GM12878 (cell line): ENCODE measurements around the gene F2RL1. TPM values are rescaled to one million over a fixed set of nuclear protein-coding genes. Genes with fewer than 3 reads are reported as not detected.

Experiments used
- ATAC-seq: fragments of 200-7000 bp; cut with Tn5 transposase; 3 replicates; pipeline ENCODE4 v1.9.1; 2020; ENCODE audit warnings: mild to moderate bottlenecking, moderate library complexity
- BruUV-seq: library from RNA; stranded (reverse); fragments of 400-500 nt; replicated peaks from 2 replicates; lab custom pipeline; 2021; lab: Mats Ljungman, UMichigan
- CTCF ChIA-PET: fragments of 300-600 bp; sonication (Branson Sonifier 250); formaldehyde crosslinking; extraction: SDS; loops from one replicate; lab custom pipeline; 2021; ENCODE audit warnings: inconsistent platforms; lab: Yijun Ruan, JAX
- POLR2A ChIA-PET: fragments of 350-600 bp; formaldehyde crosslinking; extraction: SDS; loops from one replicate; lab custom pipeline; 2021; ENCODE audit warnings: inconsistent platforms; lab: Charles Lee
- RAD21 ChIA-PET: fragments of 300-600 bp; sonication (Branson Sonifier 250); formaldehyde crosslinking; loops from one replicate; lab custom pipeline; 2023; ENCODE audit warnings: antibody characterized with exemption; ENCODE audit not compliant: unreplicated experiment; lab: Charles Lee
- SMC1A ChIA-PET: fragments of 300-600 bp; sonication (Branson Sonifier 250); formaldehyde crosslinking; loops from one replicate; lab custom pipeline; 2023; ENCODE audit not compliant: unreplicated experiment, uncharacterized antibody; lab: Charles Lee
- DNase-seq: peaks from one replicate; pipeline ENCODE4 v3.0.0-alpha.2; 2011; ENCODE audit warnings: low read depth, low spot score
- FAIRE-seq: peaks from 3 replicates; lab custom pipeline; 2011; peaks lifted over from hg19 to GRCh38; lab: Jason Lieb, UNC
- H2AFZ ChIP-seq: 2 replicates; pipeline ENCODE4 v1.6.0; 2011; ENCODE audit warnings: low read depth, low read length, control low read depth; ENCODE audit not compliant: control insufficient read depth
- H3K27ac ChIP-seq: 2 replicates; pipeline ENCODE4 v1.5.1; 2011; ENCODE audit warnings: control low read depth; ENCODE audit not compliant: control insufficient read depth, insufficient read depth
- H3K27me3 ChIP-seq, 2 experiments: replicated peaks in 1 of 2; 2 replicates each; pipeline versions ENCODE4 v1.6.0 to v1.6.1; 2011; ENCODE audit warnings: low read length in 1 of 2; ENCODE audit not compliant: control insufficient read depth in 2 of 2, insufficient read depth in 2 of 2
- H3K36me3 ChIP-seq, 2 experiments: 2 replicates each; pipeline ENCODE4 v1.5.1; 2011; ENCODE audit warnings: low read length in 1 of 2; ENCODE audit not compliant: control insufficient read depth in 2 of 2, insufficient read depth in 2 of 2
- H3K4me1 ChIP-seq: 2 replicates; pipeline ENCODE4 v1.6.1; 2011; ENCODE audit warnings: mild to moderate bottlenecking, low read length, moderate library complexity, mixed read lengths; ENCODE audit not compliant: control insufficient read depth, insufficient read depth
- H3K4me2 ChIP-seq: 2 replicates; pipeline ENCODE4 v1.6.0; 2011; ENCODE audit warnings: control low read depth; ENCODE audit not compliant: control insufficient read depth, insufficient read depth
- H3K4me3 ChIP-seq: fragments of 200-600 bp; sonication (generic); 2 replicates; pipeline ENCODE4 v1.5.1; 2016
- H3K79me2 ChIP-seq: 2 replicates; pipeline ENCODE4 v1.6.0; 2011; ENCODE audit warnings: low read length; ENCODE audit not compliant: control insufficient read depth, insufficient read depth
- H3K9ac ChIP-seq: 2 replicates; pipeline ENCODE4 v1.8.0; 2011; ENCODE audit warnings: low read length, control low read depth, mixed read lengths; ENCODE audit not compliant: control insufficient read depth, insufficient read depth
- H3K9me3 ChIP-seq: replicated peaks from 3 replicates; pipeline ENCODE4 v1.5.1; 2011; ENCODE audit warnings: mild to moderate bottlenecking, low read length; ENCODE audit not compliant: control insufficient read depth, insufficient read depth
- H4K20me1 ChIP-seq: 2 replicates; pipeline ENCODE4 v1.6.0; 2011; ENCODE audit not compliant: control insufficient read depth, insufficient read depth
- FOXK2 ChIP-seq: fragments of 450-650 bp; IDR thresholded peaks from 2 replicates; pipeline ENCODE4 v1.6.1; 2017; ENCODE audit warnings: mild to moderate bottlenecking, moderate library complexity
- FOXM1 ChIP-seq: IDR thresholded peaks from 2 replicates; pipeline ENCODE4 v1.6.1; 2012; ENCODE audit warnings: low read depth, mild to moderate bottlenecking, inconsistent platforms, low read length, moderate library complexity
- NR2C2 ChIP-seq: IDR thresholded peaks from 2 replicates; pipeline ENCODE4 v1.6.1; 2011; ENCODE audit warnings: borderline replicate concordance, low read depth; ENCODE audit not compliant: control insufficient read depth, insufficient read length
- RAD51 ChIP-seq: fragments of 450-650 bp; IDR thresholded peaks from 2 replicates; pipeline ENCODE4 v1.6.1; 2016; ENCODE audit warnings: moderate library complexity, mild to moderate bottlenecking, inconsistent platforms
- RBBP5 ChIP-seq: fragments of 200-600 bp; sonication (generic); conservative IDR thresholded peaks from 2 replicates; pipeline ENCODE4 v1.6.1; 2016
- SIX5 ChIP-seq: IDR thresholded peaks from 2 replicates; pipeline ENCODE4 v1.6.1; 2011; ENCODE audit warnings: mild to moderate bottlenecking, low read depth, low read length, moderate library complexity; ENCODE audit not compliant: severe bottlenecking
- SMARCA5 ChIP-seq: fragments of 450-650 bp; IDR thresholded peaks from 2 replicates; pipeline ENCODE4 v1.6.1; 2017; ENCODE audit warnings: mild to moderate bottlenecking
- SUPT20H ChIP-seq: IDR thresholded peaks from 2 replicates; pipeline ENCODE4 v1.6.1; 2011; ENCODE audit warnings: low read depth, mild to moderate bottlenecking, low read length, moderate library complexity, borderline replicate concordance; ENCODE audit not compliant: control insufficient read depth
- TBL1XR1 ChIP-seq: IDR thresholded peaks from 2 replicates; pipeline ENCODE4 v1.6.1; 2012; ENCODE audit warnings: low read depth, low read length, improper control_type of control experiment
- WRNIP1 ChIP-seq: IDR thresholded peaks from 2 replicates; pipeline ENCODE4 v1.6.1; 2011; ENCODE audit warnings: low read depth, low read length, improper control_type of control experiment, borderline replicate concordance
- ZNF207 ChIP-seq: fragments of 450-650 bp; IDR thresholded peaks from 2 replicates; pipeline ENCODE4 v1.6.1; 2014; ENCODE audit warnings: antibody characterized with exemption, mild to moderate bottlenecking, borderline replicate concordance
- ZNF622 ChIP-seq: fragments of 450-650 bp; IDR thresholded peaks from 2 replicates; pipeline ENCODE4 v1.6.1; 2017; ENCODE audit warnings: mild to moderate bottlenecking, inconsistent platforms
- WGBS: methylation state at CpG from one replicate; pipeline ENCODE4 v1.1.6; 2016; ENCODE audit warnings: low lambda C conversion rate; ENCODE audit not compliant: insufficient replicate concordance, insufficient coverage; ENCODE audit errors: missing lambda C conversion rate; 5-methylcytosine and 5-hydroxymethylcytosine counted together
- in situ Hi-C: fragments of 300-500 bp; cut with MboI; formaldehyde crosslinking; loops from 9 replicates; pipeline ENCODE4 v1.14.3; 2018; ENCODE audit warnings: mixed read lengths
- intact Hi-C: fragments of 100-400 bp; cut with micrococcal nuclease; formaldehyde crosslinking; loops from one replicate; pipeline ENCODE4 v1.14.2; 2022; ENCODE audit not compliant: unreplicated experiment
- polyA plus RNA-seq, 11 experiments: library from polyadenylated mRNA; depleted of rRNA in 4 of 11; unstranded in 6 of 11; stranded (reverse) in 5 of 11; fragments of >200 nt; fragmentation: Nextera tagmentation in 4 of 11; fragmentation: Illumina TruSeq in 1 of 11; extraction: Ambion mirVana in 4 of 11; extraction: Trizol in 1 of 11; gene quantifications; 1 replicate in 1 of 11; 2 replicates in 10 of 11; pipeline versions ENCODE4 v1.2.1 to v1.2.3, GENCODE V29; 2011 to 2016; ENCODE audit warnings: inconsistent platforms in 2 of 11, missing spikeins in 2 of 11, low read depth in 1 of 11
- total RNA-seq, 4 experiments: library from RNA; depleted of rRNA in 3 of 4; stranded (reverse); fragments of >200 nt in 3 of 4; fragmentation: Illumina TruSeq in 1 of 4; extraction: Trizol in 1 of 4; gene quantifications; 2 replicates each; pipeline versions ENCODE4 v1.2.1 to v1.2.3, GENCODE V29; 2013 to 2021
- TF ChIP-seq, protein P1 (sequence below): fragments of 450-650 bp; conservative IDR thresholded peaks from 2 replicates; pipeline ENCODE4 v1.6.1; 2017; ENCODE audit warnings: mild to moderate bottlenecking, moderate library complexity
- TF ChIP-seq, protein P2 (sequence below): fragments of 450-650 bp; IDR thresholded peaks from 2 replicates; pipeline ENCODE4 v1.6.1; 2017; ENCODE audit warnings: mild to moderate bottlenecking, moderate library complexity
- TF ChIP-seq, protein P3 (sequence below): IDR thresholded peaks from 2 replicates; pipeline ENCODE4 v1.6.1; 2012; ENCODE audit warnings: low read depth, low read length, improper control_type of control experiment

Gene F2RL1
- total and polyA plus RNA-seq, 10 of the 15 experiments (the other 5 are each of a cell fraction or from before 2014, with no cell fraction given), result 0.04 to 0.10 TPM; not detected in 8

DNA sequence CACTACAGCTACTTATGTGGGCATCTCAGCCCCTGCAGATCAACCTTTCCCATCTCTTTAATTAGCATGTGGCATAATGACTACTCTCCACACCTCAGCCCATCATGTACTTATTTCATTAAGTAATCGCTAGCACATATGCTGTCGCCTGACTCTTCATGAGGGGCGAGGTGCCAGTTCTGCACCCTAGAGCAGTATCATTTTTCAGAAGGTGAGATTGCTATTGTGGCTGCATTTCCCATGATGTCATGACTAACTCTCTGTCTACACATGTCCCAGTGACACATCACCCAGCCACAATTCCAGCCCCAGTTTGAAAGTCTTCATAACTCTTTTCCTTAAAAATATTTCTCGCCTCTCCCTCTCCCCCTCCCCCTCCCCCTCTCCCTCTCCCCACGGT, 7.6 kb upstream of the F2RL1 start:
- no peak for FAIRE-seq
- ChIA-PET RAD21 (no interaction called here), POLR2A (no interaction called here), SMC1A (interaction anchor here (0.6 kb wide), 1 partner anchor 162 kb away, joined by 3 read pairs; no protein-coding TSS in a partner anchor), CTCF (interaction anchor here (1.7 kb wide), 1 partner anchor 37 kb away, joined by 4 read pairs; no protein-coding TSS in a partner anchor)
- BruUV-seq, result no TSS peak
- WGBS, result 64% methylated on average over 3 of the region's 5 CpGs
- Histone ChIP-seq H3K9me3 (no peaks in the 10 kb centered on the region; the same call in 2 of the 3 replicates), H2AFZ (no peak overlapping the region), H4K20me1 (no peaks in the 10 kb centered on the region), H3K9ac (no peak overlapping the region), H3K4me3 (no peak overlapping the region), H3K4me1 (no peaks in the 10 kb centered on the region), H3K27me3 (no peaks in the 10 kb centered on the region), H3K4me2 (no peak overlapping the region), H3K36me3 (no peaks in the 10 kb centered on the region), H3K79me2 (no peaks in the 10 kb centered on the region), H3K27ac (no peak overlapping the region)
- DNase-seq, result no peak
- intact Hi-C loops, result no loop called here
- TF ChIP-seq WRNIP1, result no peak
- TF ChIP-seq FOXK2, result no peak
- no peak for TF ChIP-seq FOXM1
- TF ChIP-seq SUPT20H, result no peak
- TF ChIP-seq, protein P1, sequence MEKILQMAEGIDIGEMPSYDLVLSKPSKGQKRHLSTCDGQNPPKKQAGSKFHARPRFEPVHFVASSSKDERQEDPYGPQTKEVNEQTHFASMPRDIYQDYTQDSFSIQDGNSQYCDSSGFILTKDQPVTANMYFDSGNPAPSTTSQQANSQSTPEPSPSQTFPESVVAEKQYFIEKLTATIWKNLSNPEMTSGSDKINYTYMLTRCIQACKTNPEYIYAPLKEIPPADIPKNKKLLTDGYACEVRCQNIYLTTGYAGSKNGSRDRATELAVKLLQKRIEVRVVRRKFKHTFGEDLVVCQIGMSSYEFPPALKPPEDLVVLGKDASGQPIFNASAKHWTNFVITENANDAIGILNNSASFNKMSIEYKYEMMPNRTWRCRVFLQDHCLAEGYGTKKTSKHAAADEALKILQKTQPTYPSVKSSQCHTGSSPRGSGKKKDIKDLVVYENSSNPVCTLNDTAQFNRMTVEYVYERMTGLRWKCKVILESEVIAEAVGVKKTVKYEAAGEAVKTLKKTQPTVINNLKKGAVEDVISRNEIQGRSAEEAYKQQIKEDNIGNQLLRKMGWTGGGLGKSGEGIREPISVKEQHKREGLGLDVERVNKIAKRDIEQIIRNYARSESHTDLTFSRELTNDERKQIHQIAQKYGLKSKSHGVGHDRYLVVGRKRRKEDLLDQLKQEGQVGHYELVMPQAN, result no peak
- TF ChIP-seq NR2C2, result no peak
- TF ChIP-seq ZNF622, result no peak
- TF ChIP-seq, protein P2, sequence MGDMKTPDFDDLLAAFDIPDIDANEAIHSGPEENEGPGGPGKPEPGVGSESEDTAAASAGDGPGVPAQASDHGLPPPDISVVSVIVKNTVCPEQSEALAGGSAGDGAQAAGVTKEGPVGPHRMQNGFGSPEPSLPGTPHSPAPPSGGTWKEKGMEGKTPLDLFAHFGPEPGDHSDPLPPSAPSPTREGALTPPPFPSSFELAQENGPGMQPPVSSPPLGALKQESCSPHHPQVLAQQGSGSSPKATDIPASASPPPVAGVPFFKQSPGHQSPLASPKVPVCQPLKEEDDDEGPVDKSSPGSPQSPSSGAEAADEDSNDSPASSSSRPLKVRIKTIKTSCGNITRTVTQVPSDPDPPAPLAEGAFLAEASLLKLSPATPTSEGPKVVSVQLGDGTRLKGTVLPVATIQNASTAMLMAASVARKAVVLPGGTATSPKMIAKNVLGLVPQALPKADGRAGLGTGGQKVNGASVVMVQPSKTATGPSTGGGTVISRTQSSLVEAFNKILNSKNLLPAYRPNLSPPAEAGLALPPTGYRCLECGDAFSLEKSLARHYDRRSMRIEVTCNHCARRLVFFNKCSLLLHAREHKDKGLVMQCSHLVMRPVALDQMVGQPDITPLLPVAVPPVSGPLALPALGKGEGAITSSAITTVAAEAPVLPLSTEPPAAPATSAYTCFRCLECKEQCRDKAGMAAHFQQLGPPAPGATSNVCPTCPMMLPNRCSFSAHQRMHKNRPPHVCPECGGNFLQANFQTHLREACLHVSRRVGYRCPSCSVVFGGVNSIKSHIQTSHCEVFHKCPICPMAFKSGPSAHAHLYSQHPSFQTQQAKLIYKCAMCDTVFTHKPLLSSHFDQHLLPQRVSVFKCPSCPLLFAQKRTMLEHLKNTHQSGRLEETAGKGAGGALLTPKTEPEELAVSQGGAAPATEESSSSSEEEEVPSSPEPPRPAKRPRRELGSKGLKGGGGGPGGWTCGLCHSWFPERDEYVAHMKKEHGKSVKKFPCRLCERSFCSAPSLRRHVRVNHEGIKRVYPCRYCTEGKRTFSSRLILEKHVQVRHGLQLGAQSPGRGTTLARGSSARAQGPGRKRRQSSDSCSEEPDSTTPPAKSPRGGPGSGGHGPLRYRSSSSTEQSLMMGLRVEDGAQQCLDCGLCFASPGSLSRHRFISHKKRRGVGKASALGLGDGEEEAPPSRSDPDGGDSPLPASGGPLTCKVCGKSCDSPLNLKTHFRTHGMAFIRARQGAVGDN, result no peak
- TF ChIP-seq SIX5, result no peak
- no peak for TF ChIP-seq RBBP5
- no peak for TF ChIP-seq TBL1XR1
- TF ChIP-seq RAD51, result no peak
- TF ChIP-seq SMARCA5, result no peak
- TF ChIP-seq, protein P3, sequence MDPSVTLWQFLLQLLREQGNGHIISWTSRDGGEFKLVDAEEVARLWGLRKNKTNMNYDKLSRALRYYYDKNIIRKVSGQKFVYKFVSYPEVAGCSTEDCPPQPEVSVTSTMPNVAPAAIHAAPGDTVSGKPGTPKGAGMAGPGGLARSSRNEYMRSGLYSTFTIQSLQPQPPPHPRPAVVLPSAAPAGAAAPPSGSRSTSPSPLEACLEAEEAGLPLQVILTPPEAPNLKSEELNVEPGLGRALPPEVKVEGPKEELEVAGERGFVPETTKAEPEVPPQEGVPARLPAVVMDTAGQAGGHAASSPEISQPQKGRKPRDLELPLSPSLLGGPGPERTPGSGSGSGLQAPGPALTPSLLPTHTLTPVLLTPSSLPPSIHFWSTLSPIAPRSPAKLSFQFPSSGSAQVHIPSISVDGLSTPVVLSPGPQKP, result no peak
- no peak for TF ChIP-seq ZNF207
- no peak for ATAC-seq
- in situ Hi-C loops, result no loop called here
